ENCODE measurements around the gene VAV1.

GRCh38 chr19:6837525-6837924, 65.0 kb downstream of the VAV1 start:
- no peak for TF ChIP-seq CTCF (IDR thresholded peaks at IDR 0.05; ENCODE audit: low read length)
- TF ChIP-seq EZH2phosphoT487 (IDR thresholded peaks at IDR 0.05; ENCODE audit: low read length): no peak

Measured in MM.1S (cell line).